ENCODE data around the gene OFD1. TPM values are rescaled to one million over a fixed set of nuclear protein-coding genes. Genes with fewer than 3 reads are reported as not detected.
A peak's percentile ranks its signal among the peaks of the same experiment; 100 is the strongest.

OFD1 gene
- total RNA-seq, 2 donors from 2014 or later = 25.9 to 29.7 TPM

DNA sequence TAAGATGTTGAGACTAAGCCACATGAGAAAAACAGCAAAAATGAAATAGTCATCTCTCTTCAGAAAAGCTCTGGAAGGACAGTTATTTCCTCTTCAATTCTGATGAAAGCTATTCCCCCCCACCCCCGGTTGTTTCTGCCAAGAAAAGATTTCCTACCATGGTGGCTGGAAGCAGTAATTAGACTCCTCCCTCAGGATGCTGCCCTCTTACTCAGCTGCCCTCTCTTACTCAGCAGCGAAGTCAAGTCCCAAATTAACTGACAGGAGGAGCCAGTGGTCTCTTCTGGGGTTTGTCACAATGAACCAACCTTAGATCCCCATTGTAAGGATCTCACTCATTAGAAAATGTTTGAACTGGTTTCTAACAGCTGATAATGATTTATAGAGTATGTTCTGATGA, 44.4 kb downstream of the OFD1 start:
- TF ChIP-seq, protein P1, sequence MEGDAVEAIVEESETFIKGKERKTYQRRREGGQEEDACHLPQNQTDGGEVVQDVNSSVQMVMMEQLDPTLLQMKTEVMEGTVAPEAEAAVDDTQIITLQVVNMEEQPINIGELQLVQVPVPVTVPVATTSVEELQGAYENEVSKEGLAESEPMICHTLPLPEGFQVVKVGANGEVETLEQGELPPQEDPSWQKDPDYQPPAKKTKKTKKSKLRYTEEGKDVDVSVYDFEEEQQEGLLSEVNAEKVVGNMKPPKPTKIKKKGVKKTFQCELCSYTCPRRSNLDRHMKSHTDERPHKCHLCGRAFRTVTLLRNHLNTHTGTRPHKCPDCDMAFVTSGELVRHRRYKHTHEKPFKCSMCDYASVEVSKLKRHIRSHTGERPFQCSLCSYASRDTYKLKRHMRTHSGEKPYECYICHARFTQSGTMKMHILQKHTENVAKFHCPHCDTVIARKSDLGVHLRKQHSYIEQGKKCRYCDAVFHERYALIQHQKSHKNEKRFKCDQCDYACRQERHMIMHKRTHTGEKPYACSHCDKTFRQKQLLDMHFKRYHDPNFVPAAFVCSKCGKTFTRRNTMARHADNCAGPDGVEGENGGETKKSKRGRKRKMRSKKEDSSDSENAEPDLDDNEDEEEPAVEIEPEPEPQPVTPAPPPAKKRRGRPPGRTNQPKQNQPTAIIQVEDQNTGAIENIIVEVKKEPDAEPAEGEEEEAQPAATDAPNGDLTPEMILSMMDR (conservative IDR thresholded peaks at IDR 0.05) = peak; percentile 37
- no peaks in the 10 kb centered on the region for H3K27me3 ChIP-seq (ENCODE audit: control insufficient read depth, insufficient read depth, low read length, poor library complexity, severe bottlenecking)
- Mint-ChIP-seq H3K36me3 (ENCODE audit: low read depth) (peaks cover 12% of the 10 kb centered on the region), H3K9me3 (peaks cover 47% of the 10 kb centered on the region), H3K27ac (no peak overlapping the region), H3K4me3 (no peak overlapping the region), H3K4me1 (peaks cover 13% of the 10 kb centered on the region), H3K27me3 (ENCODE audit: insufficient read depth) (no peaks in the 10 kb centered on the region)
- H3K4me3 ChIP-seq (ENCODE audit: low read length) = no peak overlapping the region
- peaks cover 45% of the 10 kb centered on the region for H3K36me3 ChIP-seq (ENCODE audit: control insufficient read depth, insufficient read depth, low read length)
- no peaks in the 10 kb centered on the region for H3K9me3 ChIP-seq (ENCODE audit: control insufficient read depth, low read length)
- peaks cover 5% of the 10 kb centered on the region for H3K4me1 ChIP-seq (ENCODE audit: control insufficient read depth, insufficient read depth, low read length)
- no peak overlapping the region for H3K27ac ChIP-seq (ENCODE audit: low read depth, low read length)
- 41% methylated on average over 2 of the region's 2 CpGs; no CpG with 5 or more reads in 1 of the 2 experiments for WGBS, 2 experiments (ENCODE audit: insufficient coverage in 1 of 2, insufficient read length in 1 of 2)
- no peak for DNase-seq
- no peak overlapping the region for H3K9ac ChIP-seq (ENCODE audit: extremely low read depth, low read length, poor library complexity, severe bottlenecking)

GRCh38 chrX:13780868-13781427, 46.4 kb downstream of the OFD1 start:
- peak overlapping the region; percentile 88 for H3K27ac Mint-ChIP-seq
- no peaks in the 10 kb centered on the region for H3K9me3 ChIP-seq (ENCODE audit: control insufficient read depth, low read length)
- H3K4me3 ChIP-seq (ENCODE audit: low read length) = no peak overlapping the region
- no peaks in the 10 kb centered on the region for H3K27me3 Mint-ChIP-seq (ENCODE audit: insufficient read depth)
- H3K27me3 ChIP-seq (ENCODE audit: control insufficient read depth, insufficient read depth, low read length, poor library complexity, severe bottlenecking) = no peaks in the 10 kb centered on the region
- H3K4me3 Mint-ChIP-seq = no peak overlapping the region
- TF ChIP-seq, protein P1 (conservative IDR thresholded peaks at IDR 0.05) = no peak
- H3K4me1 ChIP-seq (ENCODE audit: control insufficient read depth, insufficient read depth, low read length) = peaks cover 5% of the 10 kb centered on the region
- peaks cover 4% of the 10 kb centered on the region for H3K36me3 Mint-ChIP-seq (ENCODE audit: low read depth)
- H3K9ac ChIP-seq (ENCODE audit: extremely low read depth, low read length, poor library complexity, severe bottlenecking) = peak overlapping the region; percentile 15
- peaks cover 13% of the 10 kb centered on the region for H3K4me1 Mint-ChIP-seq
- DNase-seq = no peak
- no peak overlapping the region for H3K27ac ChIP-seq (ENCODE audit: low read depth, low read length)
- peaks cover 47% of the 10 kb centered on the region for H3K9me3 Mint-ChIP-seq
- 88 to 91% methylated on average over 2 to 6 of the region's 7 CpGs for WGBS, 2 experiments (ENCODE audit: insufficient coverage in 1 of 2, insufficient read length in 1 of 2)
- H3K36me3 ChIP-seq (ENCODE audit: control insufficient read depth, insufficient read depth, low read length) = peaks cover 26% of the 10 kb centered on the region

GRCh38 chrX:13786048-13786447, 51.5 kb downstream of the OFD1 start:
- no peak overlapping the region for H3K27ac Mint-ChIP-seq
- no peaks in the 10 kb centered on the region for H3K27me3 Mint-ChIP-seq (ENCODE audit: insufficient read depth)
- H3K9me3 ChIP-seq (ENCODE audit: control insufficient read depth, low read length) = no peaks in the 10 kb centered on the region
- H3K9me3 Mint-ChIP-seq = peaks cover 52% of the 10 kb centered on the region
- H3K4me3 Mint-ChIP-seq = no peak overlapping the region
- no peak overlapping the region for H3K4me3 ChIP-seq (ENCODE audit: low read length)
- no peaks in the 10 kb centered on the region for H3K36me3 Mint-ChIP-seq (ENCODE audit: low read depth)
- peak overlapping the region; percentile 44 for H3K27ac ChIP-seq (ENCODE audit: low read depth, low read length)
- peaks cover 6% of the 10 kb centered on the region for H3K36me3 ChIP-seq (ENCODE audit: control insufficient read depth, insufficient read depth, low read length)
- TF ChIP-seq, protein P1 (conservative IDR thresholded peaks at IDR 0.05) = no peak
- H3K9ac ChIP-seq (ENCODE audit: extremely low read depth, low read length, poor library complexity, severe bottlenecking) = no peak overlapping the region
- H3K4me1 ChIP-seq (ENCODE audit: control insufficient read depth, insufficient read depth, low read length) = peaks cover under 1% of the 10 kb centered on the region
- no peak for DNase-seq
- no peaks in the 10 kb centered on the region for H3K27me3 ChIP-seq (ENCODE audit: control insufficient read depth, insufficient read depth, low read length, poor library complexity, severe bottlenecking)
- 79 to 86% methylated on average over 6 to 8 of the region's 8 CpGs for WGBS, 2 experiments (ENCODE audit: insufficient coverage in 1 of 2, insufficient read length in 1 of 2)
- peaks cover 10% of the 10 kb centered on the region for H3K4me1 Mint-ChIP-seq

Data from endodermal cell (in vitro differentiated cells).